GM21723 (cell line): ENCODE results near the gene CUEDC1.
"Not testable (repeated sequence)": the region's sequence is repeated elsewhere in the genome, so short reads cannot be mapped to it uniquely, and the experiment has no call there.

ENCODE experiments used
- ATAC-seq: cut with Tn5 transposase; IDR thresholded peaks from one replicate; pipeline ENCODE4 v1.9.1; 2021; ENCODE audit warnings: mild to moderate bottlenecking, moderate library complexity; ENCODE audit not compliant: unreplicated experiment

Gene CUEDC1

DNA sequence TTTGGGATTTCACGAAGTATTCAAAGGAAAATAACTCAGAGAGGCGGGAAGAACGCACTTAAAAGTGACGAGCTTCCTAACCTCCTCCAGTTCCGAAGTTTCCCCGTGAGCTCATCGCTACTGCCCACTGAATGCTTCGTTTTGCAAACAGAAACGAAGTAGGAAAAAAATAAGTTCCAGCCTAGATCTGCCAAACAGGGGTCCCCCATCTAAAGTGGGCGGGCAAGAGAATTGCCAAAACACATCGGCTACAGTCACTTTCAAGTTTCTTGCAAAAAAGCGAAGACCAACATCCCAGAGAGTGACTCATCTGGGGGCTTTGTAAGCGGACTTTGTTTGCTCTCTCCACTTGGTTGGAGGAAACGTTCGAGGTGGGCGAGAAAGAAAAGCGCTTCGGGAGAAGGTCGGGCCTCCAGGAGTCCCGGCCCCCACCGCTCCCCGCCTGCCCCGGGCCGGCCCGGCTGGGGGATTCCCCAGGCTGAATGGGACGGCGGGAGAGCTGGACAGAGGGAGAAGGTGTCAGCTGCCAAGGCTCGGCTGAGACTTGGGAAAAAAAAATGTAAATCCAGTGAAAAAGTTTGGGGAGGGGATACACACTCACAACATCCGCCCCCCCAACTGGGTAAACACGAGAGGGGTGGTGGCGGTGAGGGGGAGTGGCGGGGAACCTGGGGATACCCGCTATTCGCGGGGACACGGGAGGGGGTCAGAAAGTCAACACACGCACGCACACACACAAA is 31.8 kb upstream of the CUEDC1 start:
- peak; percentile 24 for ATAC-seq

DNA sequence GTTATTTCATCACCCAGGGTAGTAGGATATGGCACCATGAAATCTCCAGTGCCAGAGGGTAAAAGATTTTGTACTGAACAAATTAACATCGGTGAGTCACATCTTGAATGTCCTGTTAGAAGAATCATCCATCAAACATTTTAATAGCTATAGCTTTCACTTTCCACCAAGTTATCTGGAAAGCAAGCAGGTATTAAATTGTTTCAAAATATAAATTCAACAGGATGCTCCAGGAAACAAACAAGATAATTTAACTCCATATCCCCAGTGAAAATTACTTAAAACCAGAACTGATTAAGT is 30.4 kb upstream of the CUEDC1 start:
- ATAC-seq: no peak

DNA sequence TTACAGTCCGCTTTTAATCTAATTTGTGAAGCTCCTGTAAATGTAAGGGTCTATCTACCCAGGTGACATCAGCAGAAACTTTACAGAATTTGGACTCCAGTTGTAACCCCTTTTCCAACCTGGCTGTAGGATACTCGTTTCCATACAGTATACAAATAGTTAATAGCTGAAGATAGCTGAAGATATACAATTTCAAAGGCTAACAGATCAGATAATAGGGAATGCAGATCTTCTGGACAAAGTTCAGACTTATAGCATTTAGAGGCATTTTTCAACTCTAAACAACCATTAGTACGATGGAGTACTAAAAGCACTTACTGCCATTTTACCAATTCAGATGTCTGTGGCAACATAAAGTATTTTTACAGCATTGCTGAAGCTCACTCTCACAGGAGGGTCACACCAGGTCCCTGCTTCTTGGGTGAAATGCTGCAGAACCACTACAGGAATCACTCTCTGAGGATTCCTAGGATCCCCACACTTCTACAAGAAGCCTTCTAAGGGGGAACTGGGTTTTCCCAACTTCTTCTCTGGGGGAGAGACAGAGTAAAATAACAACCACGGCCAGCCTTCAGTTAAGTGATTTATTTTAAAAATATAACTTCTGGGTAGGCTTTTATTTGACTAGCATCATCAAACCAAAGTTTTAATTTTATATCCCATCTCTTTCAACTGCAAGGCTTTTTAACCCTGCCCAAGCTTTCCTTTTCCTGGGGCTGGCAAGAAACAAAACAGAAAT is 29.9 kb upstream of the CUEDC1 start:
- no peak for ATAC-seq

GRCh38 chr17:57984261-57984890 is 29.2 kb upstream of the CUEDC1 start:
- ATAC-seq: no peak

DNA sequence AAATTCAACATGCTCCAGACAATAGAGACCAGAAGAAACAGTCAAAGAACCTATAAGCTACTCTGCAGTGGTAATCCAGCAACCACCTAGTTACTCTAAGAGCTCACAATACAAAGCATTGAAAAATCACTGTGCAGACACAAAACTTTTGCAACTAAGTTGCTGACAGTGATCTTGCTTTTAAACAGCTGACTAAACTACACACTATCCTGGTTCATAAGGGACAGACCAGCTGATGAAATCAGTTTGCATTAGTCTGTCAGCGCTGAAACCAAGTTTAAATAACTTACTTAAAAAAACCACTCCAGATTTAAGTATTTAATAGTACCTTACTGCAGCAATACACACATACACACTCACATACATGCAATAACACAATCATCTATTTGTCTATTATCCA is 28.2 kb upstream of the CUEDC1 start:
- ATAC-seq: no peak

- ATAC-seq: no peak
These were observed 27.4 kb upstream of the CUEDC1 start for GRCh38 chr17:57982452-57983170.

DNA sequence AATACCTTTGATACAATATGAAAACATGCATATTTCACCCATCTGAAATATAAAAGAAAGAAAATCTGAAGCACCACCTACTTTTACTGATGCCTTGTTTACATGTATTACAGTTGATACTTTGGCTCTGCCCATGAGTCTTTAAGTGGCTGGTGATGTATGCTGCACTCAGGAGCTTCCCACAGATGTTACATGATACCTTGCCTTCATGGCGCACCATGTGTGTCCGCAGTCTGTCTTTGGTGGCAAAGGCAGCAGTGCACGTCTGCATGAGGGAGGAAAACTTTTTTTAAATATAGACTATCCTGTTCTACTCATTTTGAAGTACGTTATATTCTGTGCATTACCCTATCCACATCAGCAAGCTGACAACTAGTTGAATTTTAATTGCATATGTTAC is 25.3 kb upstream of the CUEDC1 start:
- no peak for ATAC-seq

GRCh38 chr17:57979076-57979475 is 23.9 kb upstream of the CUEDC1 start:
- ATAC-seq: no peak

GRCh38 chr17:57976594-57976993 is 21.4 kb upstream of the CUEDC1 start:
- no peak for ATAC-seq

DNA sequence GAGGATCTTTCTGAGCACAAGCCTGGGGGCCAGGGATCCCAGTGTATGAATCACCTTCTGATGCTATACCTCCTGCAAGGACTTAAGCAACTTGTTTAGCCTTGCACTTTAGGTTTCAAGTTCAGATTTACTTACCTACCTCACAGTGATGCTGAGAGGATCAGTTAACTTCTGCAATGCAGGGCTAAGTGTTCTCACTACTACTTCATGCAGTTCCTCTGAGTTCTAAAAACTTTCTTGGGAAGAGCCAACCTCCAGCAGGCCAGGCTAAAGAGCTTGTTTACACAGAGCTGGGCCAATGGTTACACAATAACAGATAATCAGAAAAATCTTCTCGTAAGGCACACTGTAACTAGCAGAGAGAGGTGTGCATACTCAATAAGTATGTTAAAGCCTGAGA is 19.8 kb upstream of the CUEDC1 start:
- ATAC-seq: no peak

DNA sequence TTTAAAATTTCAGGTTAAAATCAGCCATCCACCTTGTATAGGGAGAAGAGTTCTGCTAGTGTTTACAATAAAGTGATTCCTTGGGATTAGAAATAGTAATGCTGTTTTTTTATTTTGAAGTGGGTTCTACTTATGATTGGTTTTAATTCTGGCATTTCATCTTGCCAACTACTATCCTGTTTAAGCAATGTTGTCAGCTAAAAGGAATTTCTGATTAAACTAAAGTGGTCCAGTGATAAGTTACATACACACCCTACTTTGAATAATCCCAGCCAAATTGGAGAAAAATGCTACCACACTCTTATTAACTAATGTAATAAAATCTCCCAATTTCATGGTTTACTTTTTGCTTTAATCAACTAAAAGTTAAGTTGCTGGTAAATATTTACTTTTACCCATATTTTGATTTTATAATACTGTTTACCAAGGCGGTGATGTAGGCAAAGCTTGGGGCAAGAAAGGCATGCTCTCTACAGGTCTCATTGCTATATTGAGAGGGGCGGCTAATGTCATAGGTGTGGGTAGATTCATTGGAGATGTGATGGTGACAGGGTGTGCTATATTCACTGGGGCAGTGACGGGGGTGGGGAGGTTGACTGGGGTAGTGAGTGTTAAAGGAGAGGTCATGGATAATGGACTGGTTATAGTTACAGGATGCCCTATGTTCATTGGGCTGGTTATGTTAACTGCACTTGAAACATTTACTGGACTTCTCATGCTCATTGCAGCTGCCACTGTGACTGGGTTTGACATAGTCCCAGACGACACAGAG is 19.0 kb upstream of the CUEDC1 start:
- ATAC-seq: not testable (repeated sequence)

DNA sequence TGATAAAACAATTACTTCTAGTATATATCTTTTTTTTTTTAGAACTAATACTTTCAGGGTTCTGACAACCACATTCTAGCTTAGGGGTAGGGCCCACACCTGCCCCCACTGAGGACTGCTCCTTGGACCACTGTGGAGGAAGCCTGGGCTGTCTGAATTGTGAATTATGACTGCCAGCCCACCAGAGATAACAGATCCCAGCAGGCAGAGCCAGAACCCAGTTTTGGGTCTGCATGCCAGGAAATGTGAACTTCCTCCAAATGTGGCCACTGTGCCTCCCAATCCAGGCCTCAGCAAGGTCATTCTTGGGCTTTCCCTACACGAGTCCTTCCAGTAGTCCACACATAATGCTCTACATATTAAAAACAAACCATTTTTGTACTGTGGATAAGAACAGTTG is 16.9 kb upstream of the CUEDC1 start:
- ATAC-seq: no peak

- ATAC-seq: no peak
These were observed 16.4 kb upstream of the CUEDC1 start for GRCh38 chr17:57971572-57971971.

- ATAC-seq: no peak
These were observed 15.5 kb upstream of the CUEDC1 start for GRCh38 chr17:57970710-57971109.

DNA sequence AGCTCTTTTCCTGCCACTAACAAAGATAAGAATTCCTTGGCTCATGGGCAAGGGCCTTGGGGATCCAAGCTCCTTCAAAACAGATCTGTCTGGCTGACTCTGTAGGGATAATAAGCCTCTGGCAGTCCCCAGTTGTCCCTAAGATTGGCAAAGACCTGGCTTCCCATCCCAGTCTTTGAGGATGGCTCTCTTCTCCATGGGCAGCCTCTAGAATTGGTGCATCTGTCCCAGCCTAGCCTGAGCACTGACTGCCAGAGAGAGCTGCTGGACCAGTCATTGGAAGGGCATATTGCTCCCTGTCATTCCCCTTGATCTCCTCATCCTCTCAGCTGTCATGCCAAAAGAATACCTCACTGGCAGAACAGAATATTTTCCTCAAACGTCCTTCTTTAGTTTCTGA is 13.2 kb upstream of the CUEDC1 start:
- ATAC-seq: no peak

GRCh38 chr17:57966875-57967274 is 11.7 kb upstream of the CUEDC1 start:
- ATAC-seq: no peak

- no peak for ATAC-seq
These were observed 11.0 kb upstream of the CUEDC1 start for GRCh38 chr17:57966246-57966645.

- ATAC-seq: no peak
These were observed 10.4 kb upstream of the CUEDC1 start for GRCh38 chr17:57965521-57966160.

DNA sequence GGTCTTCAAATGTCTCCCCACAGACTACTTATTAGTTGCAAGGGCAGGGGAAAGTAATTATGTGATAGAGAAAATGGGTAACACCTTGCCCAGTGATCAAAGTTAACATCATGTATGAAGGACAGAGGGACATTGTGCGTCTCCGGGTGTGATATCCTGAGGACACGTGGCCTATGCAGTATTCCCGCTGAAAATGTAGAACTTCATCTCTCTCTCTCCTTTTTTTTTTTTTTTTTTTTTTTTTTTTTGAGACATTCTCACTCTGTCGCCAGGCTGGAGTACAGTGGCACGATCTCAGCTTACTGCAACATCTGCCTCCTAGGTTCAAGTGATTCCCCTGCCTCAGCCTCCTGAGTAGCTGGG is 7.9 kb upstream of the CUEDC1 start:
- no peak for ATAC-seq
